Stomach smooth muscle (tissue), 2 donors: ENCODE data around the gene SUPT4H1.

Experiments
- H3K27ac ChIP-seq: one replicate; pipeline ENCODE4 v1.7.0; 2013; ENCODE audit warnings: mild to moderate bottlenecking, low read length, inconsistent platforms
- H3K27me3 ChIP-seq, 2 donors: one replicate each; pipeline ENCODE4 v1.7.0; 2013; ENCODE audit warnings: low read length in 2 of 2; ENCODE audit not compliant: insufficient read depth in 2 of 2, control insufficient read depth in 1 of 2
- H3K36me3 ChIP-seq, 2 donors: one replicate each; pipeline ENCODE4 v1.7.0; 2013; ENCODE audit warnings: low read length in 2 of 2; ENCODE audit not compliant: control insufficient read depth in 2 of 2, insufficient read depth in 2 of 2
- H3K4me1 ChIP-seq: one replicate; pipeline ENCODE4 v1.7.0; 2013; ENCODE audit warnings: low read length; ENCODE audit not compliant: control insufficient read depth, insufficient read depth
- H3K4me3 ChIP-seq, 2 donors: one replicate each; pipeline ENCODE4 v1.7.0; 2013; ENCODE audit warnings: low read length in 2 of 2
- H3K9ac ChIP-seq, 2 donors: one replicate each; pipeline ENCODE4 v1.7.0; 2013; ENCODE audit warnings: low read length in 2 of 2, mild to moderate bottlenecking in 1 of 2
- H3K9me3 ChIP-seq, 2 donors: one replicate each; pipeline ENCODE4 v1.7.0; 2013; ENCODE audit warnings: low read length in 2 of 2; ENCODE audit not compliant: control insufficient read depth in 2 of 2
- donor health status: healthy.
- donor health status: Pancreatic carcinoma.

Gene SUPT4H1

DNA sequence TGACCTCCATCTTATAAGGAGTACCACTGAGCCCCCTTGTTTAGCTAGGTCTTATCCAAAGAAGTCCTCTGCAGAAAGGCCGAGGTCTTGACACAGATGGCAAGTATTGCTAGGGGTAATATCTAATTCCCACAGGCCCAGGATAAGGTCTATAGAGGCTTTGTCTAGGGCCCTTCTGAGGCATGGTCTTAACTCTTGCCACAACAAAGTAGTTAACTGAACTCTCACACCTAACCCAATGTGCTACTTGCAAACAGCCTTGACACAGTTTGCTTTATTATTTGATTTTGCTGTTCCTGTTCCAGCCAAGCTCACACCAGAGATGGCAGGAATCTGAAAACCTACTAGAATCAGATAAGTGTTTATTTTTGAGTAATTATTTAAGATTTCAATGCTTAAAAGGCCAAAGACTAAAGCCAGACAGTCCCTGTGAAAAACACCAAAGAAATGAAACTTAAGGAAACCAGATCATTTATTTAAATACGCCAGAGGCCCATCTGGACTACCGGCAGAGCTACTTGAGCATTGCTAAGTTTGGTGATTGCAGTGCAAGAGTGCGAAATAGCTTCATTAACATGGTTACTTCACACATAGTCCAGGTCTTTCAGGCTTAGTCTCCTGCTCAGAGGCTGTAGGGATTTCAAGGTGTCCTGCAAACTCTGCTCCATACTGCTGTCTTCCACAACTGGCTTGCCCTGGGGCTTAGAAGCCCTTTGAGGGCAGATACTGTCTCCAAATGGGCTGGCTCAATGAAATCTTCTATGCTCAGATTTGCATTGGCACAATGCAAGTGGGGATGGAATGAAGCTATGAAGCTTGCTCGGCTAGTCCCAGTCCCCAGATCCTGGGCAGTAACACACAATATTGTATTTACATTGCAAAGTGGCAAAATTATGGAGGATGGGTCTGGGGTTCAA lies 28.5 kb upstream of the SUPT4H1 start:
- no peaks in the 10 kb centered on the region for H3K36me3 ChIP-seq
- H3K4me1 ChIP-seq: no peaks in the 10 kb centered on the region
- no peaks in the 10 kb centered on the region for H3K9me3 ChIP-seq
- no peak overlapping the region for H3K9ac ChIP-seq
- no peak overlapping the region for H3K27ac ChIP-seq
- no peaks in the 10 kb centered on the region for H3K27me3 ChIP-seq
- H3K4me3 ChIP-seq: no peak overlapping the region

DNA sequence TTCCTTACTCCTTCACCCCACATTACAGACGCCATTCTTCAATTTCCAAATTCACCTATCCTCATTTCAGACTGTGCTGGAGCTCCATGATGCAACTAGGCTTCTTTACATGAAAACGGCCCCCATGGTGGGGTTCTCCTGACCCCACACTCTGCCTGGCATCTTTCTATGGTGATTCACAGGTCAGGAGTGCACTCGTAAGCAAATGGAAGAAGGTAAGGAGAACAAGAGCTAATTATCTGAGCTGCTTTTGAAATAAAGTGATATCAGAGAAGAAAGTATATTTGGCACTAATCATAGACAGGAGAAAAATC lies 27.5 kb upstream of the SUPT4H1 start:
- H3K9ac ChIP-seq: no peak overlapping the region
- no peaks in the 10 kb centered on the region for H3K27me3 ChIP-seq
- H3K4me3 ChIP-seq: no peak overlapping the region
- no peaks in the 10 kb centered on the region for H3K9me3 ChIP-seq
- no peak overlapping the region for H3K27ac ChIP-seq
- H3K36me3 ChIP-seq: no peaks in the 10 kb centered on the region
- H3K4me1 ChIP-seq: no peaks in the 10 kb centered on the region

DNA sequence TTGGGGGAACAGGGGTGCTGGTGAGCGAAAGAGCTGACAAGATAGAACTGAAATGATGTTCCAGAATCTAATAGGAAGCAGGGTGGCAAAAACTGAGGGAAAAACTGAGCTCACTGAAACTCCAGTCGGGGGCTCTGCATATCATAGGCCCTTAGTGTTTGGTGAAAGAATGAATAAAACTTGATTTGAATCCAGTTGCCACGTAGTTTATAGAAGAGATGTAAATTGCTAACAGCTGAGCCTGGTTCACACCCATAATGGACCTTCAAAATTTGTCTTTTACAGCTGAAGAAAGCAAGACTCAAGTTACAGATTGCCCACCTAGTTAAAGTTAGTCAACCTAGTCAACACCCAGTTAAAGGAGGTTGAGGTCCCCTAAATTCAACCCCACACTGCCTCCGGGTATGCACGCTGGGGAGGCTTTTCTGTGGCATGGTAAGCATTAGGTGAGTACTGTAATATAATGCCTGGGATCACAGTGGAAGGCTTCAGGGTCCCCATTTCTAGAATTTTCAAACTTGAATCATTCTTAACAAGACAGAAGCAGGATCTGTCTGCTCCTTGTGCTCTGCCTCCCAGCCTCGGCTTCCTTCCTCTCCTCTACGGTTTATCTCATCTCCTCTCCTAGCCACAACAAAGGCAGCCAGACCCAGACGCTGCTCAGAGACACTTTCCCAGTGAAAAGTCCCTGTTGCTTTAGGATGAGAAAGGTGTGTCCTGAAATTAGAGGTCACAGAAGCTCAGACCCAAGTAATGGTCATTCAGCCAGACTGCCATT lies 26.9 kb upstream of the SUPT4H1 start:
- no peak overlapping the region for H3K9ac ChIP-seq
- H3K4me3 ChIP-seq: no peak overlapping the region
- H3K9me3 ChIP-seq: no peaks in the 10 kb centered on the region
- no peaks in the 10 kb centered on the region for H3K4me1 ChIP-seq
- no peaks in the 10 kb centered on the region for H3K36me3 ChIP-seq
- H3K27ac ChIP-seq: no peak overlapping the region
- H3K27me3 ChIP-seq: no peaks in the 10 kb centered on the region

DNA sequence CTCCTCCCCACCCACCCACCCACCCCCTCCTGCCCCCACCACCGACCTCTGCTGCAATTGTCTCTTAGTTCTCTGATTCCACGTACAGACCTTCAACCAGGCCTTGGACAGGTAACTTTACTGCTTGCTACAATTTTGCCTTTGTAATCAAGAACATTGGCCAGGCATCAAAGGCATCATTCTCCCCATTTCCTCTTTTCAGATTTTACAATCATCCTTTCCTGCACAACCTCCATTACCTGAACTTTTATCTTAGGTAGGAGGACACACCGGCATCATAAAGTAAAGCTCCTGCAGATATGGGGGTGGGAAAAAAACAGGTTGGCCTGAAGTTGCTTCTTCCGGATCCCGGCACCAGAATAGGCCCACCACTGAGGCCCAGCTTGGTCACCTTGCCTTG lies 25.7 kb upstream of the SUPT4H1 start:
- Histone ChIP-seq H3K36me3 (no peaks in the 10 kb centered on the region), H3K9ac (no peak overlapping the region), H3K27me3 (no peaks in the 10 kb centered on the region), H3K27ac (no peak overlapping the region), H3K9me3 (no peaks in the 10 kb centered on the region), H3K4me1 (no peaks in the 10 kb centered on the region), H3K4me3 (no peak overlapping the region)

DNA sequence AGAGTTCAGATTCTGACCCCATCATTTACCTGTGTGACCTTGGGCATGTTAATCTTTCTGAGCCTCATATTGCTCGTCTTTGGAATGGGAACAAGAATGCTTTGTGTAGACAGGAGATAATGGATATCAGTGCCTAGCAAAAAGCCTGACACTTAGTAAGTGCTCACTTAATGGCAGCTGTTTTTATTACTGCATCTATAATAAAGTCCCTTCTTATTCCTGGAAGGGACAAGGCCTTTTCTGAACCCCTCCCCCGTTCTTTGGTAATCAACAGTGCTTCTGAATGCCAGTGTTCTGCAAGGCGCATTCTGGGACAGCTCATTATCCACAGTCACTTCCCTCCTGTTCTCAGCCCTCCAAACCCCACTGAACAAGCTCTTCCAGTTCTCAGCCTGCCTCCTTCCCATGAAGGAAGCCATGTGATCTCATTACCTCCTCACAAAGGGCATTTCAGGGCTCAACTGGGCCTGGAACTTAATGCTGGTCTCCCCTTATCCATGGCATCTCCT lies 25.1 kb upstream of the SUPT4H1 start:
- no peak overlapping the region for H3K9ac ChIP-seq
- no peaks in the 10 kb centered on the region for H3K9me3 ChIP-seq
- no peaks in the 10 kb centered on the region for H3K4me1 ChIP-seq
- H3K36me3 ChIP-seq: no peaks in the 10 kb centered on the region
- no peak overlapping the region for H3K4me3 ChIP-seq
- no peaks in the 10 kb centered on the region for H3K27me3 ChIP-seq
- no peak overlapping the region for H3K27ac ChIP-seq

DNA sequence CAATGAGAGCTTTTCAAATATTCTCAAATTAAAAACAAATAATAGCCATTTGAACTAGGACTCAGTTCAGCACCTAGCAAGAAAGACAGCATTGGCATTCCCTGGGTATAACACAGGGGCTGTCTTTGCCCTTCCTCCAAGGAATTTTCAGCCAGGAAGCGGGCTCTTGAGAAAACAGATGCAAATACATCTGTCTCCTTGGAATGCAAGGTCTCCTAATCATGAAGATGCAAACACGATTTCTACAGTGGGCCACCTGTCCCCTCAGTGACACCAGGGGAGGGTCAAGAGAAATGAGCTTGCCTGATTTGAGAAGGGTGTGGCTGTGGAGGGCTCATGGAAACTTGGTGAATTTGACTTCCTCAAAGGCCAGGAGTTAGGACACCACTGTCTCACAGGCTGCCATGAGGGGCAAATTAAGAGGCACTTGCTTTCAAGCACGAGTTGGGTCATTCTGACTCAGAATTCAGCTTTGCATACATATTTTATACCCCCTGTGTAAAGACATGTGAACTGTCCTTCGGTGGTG lies 24.5 kb upstream of the SUPT4H1 start:
- Histone ChIP-seq H3K9me3 (no peaks in the 10 kb centered on the region), H3K27ac (no peak overlapping the region), H3K9ac (no peak overlapping the region), H3K4me3 (no peak overlapping the region), H3K36me3 (no peaks in the 10 kb centered on the region), H3K4me1 (no peaks in the 10 kb centered on the region), H3K27me3 (no peaks in the 10 kb centered on the region)

DNA sequence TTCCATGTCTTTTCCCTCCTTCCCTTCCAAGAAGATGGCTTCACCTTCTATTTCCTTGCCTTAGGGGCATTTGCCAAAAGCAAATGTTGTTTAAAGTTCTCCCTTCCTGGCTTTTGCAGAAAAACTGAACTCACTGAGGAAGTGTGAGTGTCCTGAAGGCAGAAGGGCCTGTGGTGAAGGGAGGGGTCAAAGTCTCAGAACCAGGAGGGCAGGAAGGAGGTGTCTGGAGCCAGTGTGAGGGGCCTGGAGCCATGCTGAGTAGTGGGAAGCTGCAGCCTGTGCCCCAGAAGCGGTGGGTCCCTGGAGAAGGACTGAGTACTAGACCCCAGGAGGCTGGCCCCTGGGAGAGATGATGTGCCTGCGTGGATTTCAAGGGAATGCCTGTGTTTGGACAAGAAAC lies 23.8 kb upstream of the SUPT4H1 start:
- H3K36me3 ChIP-seq: no peaks in the 10 kb centered on the region
- H3K27ac ChIP-seq: no peak overlapping the region
- H3K4me1 ChIP-seq: no peaks in the 10 kb centered on the region

DNA sequence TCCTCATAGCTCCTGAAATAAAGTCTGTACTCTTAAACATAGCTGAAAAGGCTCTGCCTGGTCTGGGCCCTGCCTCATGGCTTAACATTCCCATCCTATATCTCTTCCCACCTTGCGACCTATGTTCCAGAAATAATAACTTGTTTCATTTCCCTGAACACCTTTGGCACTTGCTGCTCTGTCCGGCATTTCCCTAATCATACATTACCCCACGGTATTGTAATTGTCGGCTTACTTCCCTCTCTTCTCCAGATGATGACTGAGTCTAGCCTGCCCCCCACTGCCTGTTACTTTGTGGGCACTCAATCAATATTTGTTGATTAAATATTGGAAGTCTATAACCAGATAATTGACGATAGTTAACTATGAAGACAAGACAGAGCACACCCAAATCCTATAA lies 23.3 kb upstream of the SUPT4H1 start:
- H3K27ac ChIP-seq: no peak overlapping the region
- H3K9ac ChIP-seq: no peak overlapping the region
- H3K36me3 ChIP-seq: no peaks in the 10 kb centered on the region
- H3K4me1 ChIP-seq: no peaks in the 10 kb centered on the region
- H3K4me3 ChIP-seq: no peak overlapping the region
- no peaks in the 10 kb centered on the region for H3K9me3 ChIP-seq
- H3K27me3 ChIP-seq: no peaks in the 10 kb centered on the region

More for the DNA sequence above, 23.8 kb upstream of the SUPT4H1 start:
- Histone ChIP-seq H3K9ac (no peak overlapping the region), H3K27me3 (no peaks in the 10 kb centered on the region), H3K9me3 (no peaks in the 10 kb centered on the region), H3K4me3 (no peak overlapping the region)

DNA sequence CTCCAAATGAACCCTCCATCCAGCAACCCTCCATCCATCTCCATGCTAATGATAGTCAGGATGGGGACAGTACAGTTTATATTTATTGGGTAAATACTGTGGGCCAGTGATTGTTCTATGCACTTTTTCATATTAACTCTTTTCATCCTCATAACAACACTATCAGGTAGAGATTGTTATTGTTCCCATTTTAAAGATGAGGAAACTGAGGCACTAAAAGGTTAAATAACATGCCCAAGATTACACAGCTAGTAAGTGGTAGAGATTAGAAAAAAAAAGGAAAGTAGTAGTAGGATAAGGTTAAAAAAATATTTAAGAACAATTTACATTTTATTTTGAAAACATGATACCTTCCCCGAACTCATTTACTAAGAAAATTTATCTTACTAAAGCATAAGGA lies 21.9 kb upstream of the SUPT4H1 start:
- H3K27me3 ChIP-seq: no peaks in the 10 kb centered on the region
- no peak overlapping the region for H3K27ac ChIP-seq
- H3K4me1 ChIP-seq: no peaks in the 10 kb centered on the region
- no peak overlapping the region for H3K9ac ChIP-seq
- H3K4me3 ChIP-seq: no peak overlapping the region
- H3K36me3 ChIP-seq: no peaks in the 10 kb centered on the region
- no peaks in the 10 kb centered on the region for H3K9me3 ChIP-seq

DNA sequence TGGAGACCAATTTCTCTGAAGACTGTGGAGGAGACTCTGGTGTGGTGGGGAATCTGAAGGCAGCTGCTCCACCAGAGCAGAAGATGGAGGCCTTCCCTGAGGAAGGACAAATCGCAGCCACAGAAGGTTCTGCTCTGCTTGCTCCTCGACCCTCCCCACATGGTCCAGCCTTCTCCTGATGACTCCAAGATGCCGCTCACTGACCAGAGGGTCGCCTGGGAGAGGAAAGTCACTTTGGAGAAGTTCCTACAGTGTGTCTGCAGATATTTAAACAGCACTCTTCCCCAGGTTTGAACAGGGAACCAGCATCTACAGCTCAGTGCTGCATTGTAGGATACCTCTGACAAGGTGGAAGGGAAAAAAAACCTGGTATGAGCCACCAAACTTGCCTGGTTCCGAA lies 21.0 kb upstream of the SUPT4H1 start:
- Histone ChIP-seq H3K9ac (no peak overlapping the region), H3K27me3 (no peaks in the 10 kb centered on the region), H3K4me3 (no peak overlapping the region), H3K9me3 (no peaks in the 10 kb centered on the region), H3K36me3 (no peaks in the 10 kb centered on the region), H3K4me1 (no peaks in the 10 kb centered on the region), H3K27ac (no peak overlapping the region)
